GM21360 (cell line): ENCODE measurements around the gene USF2.
A peak's percentile ranks its signal among the peaks of the same experiment; 100 is the strongest.
"Not testable (repeated sequence)": the region's sequence is repeated elsewhere in the genome, so short reads cannot be mapped to it uniquely, and the experiment has no call there.

ENCODE experiments used
- ATAC-seq: cut with Tn5 transposase; IDR thresholded peaks from one replicate; pipeline ENCODE4 v1.9.1; 2021; ENCODE audit warnings: mild to moderate bottlenecking, moderate library complexity; ENCODE audit not compliant: unreplicated experiment

The USF2 gene

DNA sequence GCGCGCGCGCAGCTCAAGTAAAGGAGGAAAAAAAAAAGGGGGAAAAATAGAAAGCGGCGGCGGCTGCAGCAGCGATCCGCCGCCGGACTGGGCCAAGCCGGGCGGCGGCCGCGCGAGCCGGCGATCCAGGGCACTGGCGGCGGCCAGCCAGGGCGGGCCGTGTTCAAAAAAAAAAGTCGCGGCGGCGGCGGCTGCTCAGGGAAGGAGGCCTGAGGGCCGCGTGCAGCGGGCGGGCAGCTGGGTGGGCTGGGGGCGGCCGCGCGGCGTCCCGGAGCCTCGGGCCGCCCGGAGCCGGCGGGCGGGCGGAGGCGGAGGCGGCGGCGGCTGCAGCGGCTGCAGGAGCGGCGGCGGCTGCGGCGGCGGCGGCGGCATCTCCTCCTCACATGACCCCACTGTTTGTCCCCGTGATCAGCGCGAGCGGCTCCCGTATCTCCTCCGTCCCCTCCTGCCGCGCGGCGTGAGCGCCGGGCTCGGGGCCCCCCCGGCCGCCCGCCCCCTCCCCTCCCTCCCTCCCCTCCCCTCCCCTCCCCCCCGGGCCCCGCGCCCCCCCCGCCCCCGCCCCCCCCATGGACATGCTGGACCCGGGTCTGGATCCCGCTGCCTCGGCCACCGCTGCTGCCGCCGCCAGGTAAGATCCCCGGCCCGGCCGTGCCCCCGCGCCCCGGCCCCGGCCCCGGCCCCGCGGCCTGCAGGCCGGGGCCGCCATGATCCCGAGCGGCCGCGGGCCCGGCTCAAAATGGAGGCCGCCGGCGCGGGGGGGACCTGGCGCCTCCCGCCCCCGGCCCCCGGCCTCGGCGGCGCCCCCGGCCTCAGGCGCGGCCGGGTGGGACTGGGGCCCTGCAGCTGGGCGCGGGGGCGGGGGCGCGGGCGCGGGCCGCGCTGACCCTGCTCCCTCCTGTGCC is at the start of gene USF2:
TSS of gene USF2 (plus strand) at position 427 of the 902 bp plus-strand sequence. CDS start at position 567, 140 bp downstream.
- peak; percentile 14 for ATAC-seq

DNA sequence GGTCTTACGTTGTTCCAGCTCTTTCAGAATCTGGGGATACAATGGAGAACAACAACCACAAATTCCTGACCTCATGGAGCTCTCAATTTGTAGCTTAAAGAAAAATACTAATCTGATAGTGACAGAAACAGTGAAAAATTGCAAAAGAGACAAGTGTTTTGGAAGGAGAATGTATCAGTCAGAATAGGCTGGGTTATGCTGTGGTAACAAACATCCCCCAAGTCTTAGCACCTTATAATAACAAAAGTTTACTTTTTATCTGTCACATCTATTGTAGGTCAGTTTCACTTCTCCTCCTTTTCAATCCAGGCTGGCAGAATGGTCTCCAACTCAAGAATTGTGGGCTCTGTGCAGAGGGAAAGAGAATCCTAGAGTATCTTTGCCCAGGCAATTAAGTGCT is 49.8 kb upstream of the USF2 start:
- ATAC-seq = no peak

GRCh38 chr19:35220315-35220921 is 48.3 kb upstream of the USF2 start:
- ATAC-seq = no peak

DNA sequence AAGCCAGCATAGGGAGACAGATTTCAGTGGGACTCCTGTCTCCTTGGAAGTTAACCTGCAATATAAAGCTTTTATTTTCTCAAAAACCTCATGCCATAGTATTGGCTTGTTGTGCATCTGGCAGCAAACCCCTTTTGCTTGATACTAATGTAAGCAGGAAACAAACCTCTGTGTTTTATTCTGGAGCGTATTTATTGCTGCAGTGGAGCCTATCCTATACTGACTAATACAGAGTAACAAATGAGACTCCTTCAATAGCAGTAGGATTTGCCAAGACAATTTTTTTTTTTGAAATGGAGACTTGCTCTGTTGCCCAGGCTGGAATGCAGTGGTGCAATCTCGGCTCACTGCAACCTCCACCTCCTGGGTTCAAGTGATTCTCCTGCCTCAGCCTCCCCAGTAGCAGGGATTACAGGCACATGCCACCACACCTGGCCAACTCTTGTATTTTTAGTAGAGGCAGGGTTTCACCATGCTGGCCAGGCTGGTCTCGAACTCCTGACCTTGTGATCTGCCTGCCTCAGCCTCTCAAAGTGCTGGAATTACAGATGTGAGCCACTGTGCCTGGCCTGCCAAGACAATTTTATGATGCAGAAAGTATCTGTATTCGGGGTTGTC is 47.7 kb upstream of the USF2 start:
- not testable (repeated sequence) for ATAC-seq

- no peak for ATAC-seq
Measured at GRCh38 chr19:35222373-35223015, 46.3 kb upstream of the USF2 start.

- ATAC-seq = no peak
Measured at GRCh38 chr19:35223084-35223790, 45.5 kb upstream of the USF2 start.

DNA sequence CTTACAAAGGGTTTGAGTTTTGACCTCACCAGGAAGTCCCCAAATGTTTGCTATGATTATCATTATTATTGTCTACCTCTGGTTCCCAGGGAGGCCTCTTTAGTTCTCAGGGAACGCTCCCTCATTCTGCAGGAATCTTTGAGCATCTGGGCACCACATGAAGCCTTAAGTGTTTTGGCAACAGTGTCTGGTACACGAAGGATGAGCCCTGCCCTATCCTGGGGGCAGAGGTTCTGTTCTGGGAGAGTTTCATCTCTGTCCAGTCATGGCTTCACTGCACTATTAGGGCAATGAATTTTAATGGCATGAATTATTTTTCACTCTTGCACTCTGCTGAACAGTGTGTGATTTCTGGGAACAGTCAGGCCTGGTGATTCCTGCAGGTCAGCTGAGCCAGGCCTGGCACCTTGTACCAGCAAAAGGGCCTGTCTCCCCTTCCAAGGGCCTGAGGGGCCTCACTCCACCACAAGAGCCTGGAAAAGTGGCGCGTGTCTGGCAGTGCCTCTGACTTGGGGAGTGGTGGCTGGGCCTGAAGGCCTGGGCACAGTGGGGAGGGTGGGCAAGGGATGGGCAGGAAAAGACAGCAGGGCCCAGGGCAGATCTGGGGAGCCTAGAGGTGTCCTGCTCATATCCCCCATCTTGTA is 44.8 kb upstream of the USF2 start:
- no peak for ATAC-seq

DNA sequence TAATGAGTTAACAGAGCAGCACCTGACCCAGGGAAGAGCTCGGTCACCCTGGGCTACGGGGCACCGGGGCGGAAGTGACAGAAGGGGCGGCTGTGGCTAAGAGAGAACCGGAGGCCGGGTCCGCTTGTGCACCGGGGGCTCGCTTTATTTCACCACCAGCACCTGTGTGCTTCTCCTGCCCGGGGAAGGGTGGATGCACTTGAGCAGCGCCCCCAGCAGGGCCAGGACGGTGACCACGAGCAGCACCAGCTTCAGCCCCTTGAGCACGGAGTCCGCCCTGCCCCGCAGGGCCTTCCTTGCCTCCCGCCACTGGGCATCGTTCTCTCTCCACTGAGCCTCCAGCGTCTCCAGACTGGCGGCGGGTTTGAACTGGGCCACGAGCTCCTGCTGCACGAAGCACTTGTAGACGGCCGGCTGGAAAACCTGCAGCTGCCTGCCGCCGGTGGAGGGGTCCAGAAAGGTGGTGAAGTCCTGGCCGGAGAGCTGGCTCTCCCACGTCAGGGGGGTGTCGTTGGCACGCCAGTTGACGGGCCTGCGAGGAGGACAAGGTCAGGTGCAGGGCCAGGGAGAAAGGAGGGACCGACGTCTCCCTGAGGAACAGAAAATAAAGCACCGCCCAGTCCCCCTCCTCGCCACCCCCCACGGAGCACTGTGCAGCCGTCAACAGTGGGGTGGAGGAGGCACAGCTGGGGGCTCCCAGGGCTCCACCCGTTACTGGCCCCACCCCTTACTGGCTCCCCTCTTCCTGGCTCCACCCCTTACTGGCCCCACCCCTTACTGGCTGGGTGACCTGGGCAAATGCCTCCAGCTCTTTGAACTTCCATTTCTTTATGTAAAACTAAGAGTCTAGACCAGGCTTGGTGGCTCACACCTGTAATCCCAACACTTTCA is 43.8 kb upstream of the USF2 start:
- ATAC-seq = no peak

DNA sequence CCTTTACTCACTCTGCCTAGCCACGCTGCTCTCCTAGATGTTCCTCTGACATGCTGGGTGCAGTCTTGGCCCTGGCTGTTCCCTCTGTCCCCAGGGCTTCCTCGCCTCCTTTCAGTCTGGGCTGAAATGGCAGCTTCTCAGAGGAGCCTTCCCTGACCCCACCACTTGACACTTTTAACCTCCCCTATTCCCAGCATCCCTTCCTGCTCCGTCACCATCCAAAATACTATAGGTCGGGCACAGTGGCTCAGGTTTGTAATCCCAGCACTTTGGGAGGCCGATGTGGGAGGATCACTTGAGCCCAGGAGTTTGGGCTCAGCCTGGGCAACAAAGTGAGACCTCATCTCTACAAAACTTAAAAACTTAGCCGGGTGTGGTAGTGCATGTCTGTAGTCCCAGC is 42.8 kb upstream of the USF2 start:
- no peak for ATAC-seq

DNA sequence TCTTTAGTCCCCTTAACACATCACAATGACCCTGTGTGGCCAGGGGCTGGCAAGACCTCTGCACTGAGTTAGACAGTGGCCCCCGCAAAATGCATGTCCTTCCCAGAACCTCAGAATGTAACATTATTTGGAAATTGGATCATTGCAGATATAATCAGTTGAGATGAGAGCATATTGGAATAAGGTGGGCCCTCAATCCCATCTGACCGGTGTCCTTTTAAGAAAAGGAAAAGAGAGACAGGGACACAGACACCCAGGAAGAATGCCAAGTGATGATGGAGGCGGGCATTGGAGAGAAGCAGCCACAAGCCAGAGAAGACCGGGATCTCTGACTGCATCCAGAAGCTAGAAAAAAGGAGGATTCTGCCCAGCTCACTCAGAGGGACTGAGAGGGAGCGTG is 42.0 kb upstream of the USF2 start:
- ATAC-seq = no peak

GRCh38 chr19:35228177-35228930 is 40.4 kb upstream of the USF2 start, which contains the start of gene FAM187B:
TSS of gene FAM187B (minus strand) at chr19:35228739. CDS start at chr19:35228680, 59 bp downstream.
- ATAC-seq = no peak

- ATAC-seq = no peak
Measured at GRCh38 chr19:35229601-35230000, 39.2 kb upstream of the USF2 start.

- no peak for ATAC-seq
Measured at GRCh38 chr19:35231956-35232645, 36.7 kb upstream of the USF2 start.

DNA sequence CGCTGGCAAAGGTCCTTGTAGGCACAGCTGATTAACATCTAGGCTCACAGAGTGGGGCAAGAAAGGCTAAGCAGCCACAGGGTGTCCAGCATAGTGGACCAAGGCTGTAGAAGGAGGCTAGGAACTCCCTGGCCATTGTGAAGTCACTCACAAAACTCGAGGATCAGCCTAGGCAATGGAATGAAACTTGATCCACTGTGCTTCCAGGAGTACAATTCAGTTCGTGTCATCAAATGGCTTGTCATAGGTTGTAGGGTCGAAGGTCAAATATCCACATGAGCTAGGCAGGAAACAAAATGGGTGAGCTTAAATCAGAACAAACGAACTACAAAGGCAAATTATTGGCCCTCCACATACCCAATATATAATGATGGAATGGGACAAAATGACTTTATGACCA is 35.9 kb upstream of the USF2 start:
- ATAC-seq = no peak

DNA sequence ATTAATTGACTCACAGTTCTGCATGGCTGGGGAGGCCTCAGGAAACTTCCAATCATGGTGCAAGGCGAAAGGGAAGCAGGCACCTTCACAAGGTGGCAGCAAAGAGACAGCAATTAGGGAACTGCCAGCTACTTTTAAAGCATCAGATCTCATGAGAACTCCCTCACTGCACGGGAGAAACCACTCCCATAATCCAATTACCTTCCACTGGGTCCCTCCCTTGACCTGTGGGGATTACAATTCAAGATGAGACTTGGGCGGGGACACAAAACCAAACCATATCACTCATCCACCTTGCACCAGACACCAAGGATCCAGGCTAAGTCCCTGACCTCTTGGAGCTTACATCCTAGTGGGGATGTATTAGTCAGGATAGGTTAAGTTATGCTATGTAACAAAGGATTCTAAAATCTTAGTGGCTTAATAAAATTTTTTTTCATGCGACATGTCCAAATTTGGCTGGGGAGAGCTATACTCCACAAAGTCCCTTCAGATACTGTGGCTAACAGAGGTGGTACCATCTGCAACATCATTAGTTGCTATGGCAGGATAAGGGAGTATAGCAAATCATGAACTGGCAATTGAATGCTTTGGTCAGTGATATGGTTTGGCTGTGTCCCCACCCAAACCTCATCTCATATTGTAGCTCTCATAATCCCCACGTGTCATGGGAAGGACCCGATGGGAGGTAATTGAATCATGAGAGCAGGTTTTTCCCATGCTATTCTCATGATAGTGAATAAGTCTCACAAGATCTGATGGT is 31.9 kb upstream of the USF2 start:
- no peak for ATAC-seq

DNA sequence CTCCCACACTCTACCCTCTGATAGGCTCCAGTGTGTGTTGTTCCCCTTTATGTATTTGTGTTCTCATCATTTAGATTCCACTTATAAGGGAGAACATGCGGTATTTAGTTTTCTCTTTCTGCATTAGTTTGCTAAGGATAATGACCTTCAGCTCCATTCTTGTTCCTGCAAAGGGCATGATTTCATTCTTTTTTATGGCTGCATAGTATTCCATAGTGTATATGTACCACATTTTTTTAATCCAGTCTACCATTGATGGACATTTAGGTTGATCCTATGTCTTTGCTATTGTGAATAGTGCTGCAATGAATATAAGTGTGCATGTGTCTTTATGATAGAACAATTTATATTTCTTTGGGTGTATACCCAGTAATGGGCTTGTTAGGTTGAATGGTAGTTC is 29.2 kb upstream of the USF2 start:
- not testable (repeated sequence) for ATAC-seq

GRCh38 chr19:35240327-35240726 is 28.4 kb upstream of the USF2 start:
- ATAC-seq = no peak
